ENCODE results near the gene MCEE.
A peak's percentile ranks its signal among the peaks of the same experiment; 100 is the strongest.
"Not testable (repeated sequence)": the region's sequence is repeated elsewhere in the genome, so short reads cannot be mapped to it uniquely, and the experiment has no call there.

The MCEE gene

DNA sequence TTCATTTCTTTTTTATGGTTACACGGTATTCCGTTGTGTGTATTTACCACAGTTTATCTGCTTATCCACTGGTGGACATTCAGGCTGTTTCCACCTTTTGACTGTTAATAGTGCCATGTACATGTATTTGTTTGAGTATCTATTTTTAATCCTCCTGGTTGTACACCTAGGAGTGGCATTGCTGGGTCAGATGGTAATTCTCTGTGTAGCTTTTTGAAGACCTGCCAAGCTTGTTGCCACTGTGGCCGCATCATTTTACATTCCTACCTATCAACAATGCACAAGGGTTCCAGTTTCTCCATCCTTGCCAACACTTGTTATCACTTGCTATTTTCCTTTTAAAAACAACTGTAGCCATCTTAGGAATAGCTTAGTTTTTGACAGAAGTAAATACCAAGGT, 13.8 kb upstream of the MCEE start:
- no peaks in the 10 kb centered on the region for H3K4me1 Mint-ChIP-seq
- no peak for ATAC-seq
- no peaks in the 10 kb centered on the region for H3K9me3 Mint-ChIP-seq
- DNase-seq: no peak
- peak overlapping the region; percentile 5 for H3K27ac Mint-ChIP-seq
- H3K36me3 Mint-ChIP-seq (ENCODE audit: low read depth): peaks cover 65% of the 10 kb centered on the region
- H3K4me3 Mint-ChIP-seq: no peak overlapping the region
- H3K27me3 Mint-ChIP-seq: no peaks in the 10 kb centered on the region

DNA sequence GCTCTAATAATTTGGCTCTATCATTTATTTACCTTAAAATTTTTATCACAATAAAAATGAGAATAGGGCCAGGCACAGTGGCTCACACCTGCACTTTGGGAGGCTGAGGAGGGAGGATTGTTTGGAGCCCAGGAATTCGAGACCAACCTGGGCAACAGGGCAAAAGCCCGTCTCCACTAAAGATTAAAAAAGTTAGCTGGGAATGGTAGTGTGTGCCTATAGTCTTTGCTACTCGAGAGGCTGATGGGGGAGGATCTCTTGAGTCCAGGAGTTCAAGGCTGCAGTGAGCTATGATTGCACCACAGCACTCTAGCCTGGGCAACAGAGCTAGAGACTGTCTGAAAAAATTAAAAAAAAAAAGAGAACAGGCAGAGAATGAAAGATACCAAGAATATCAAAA, 6.1 kb upstream of the MCEE start:
- no peaks in the 10 kb centered on the region for H3K4me1 Mint-ChIP-seq
- H3K36me3 Mint-ChIP-seq (ENCODE audit: low read depth): peaks cover 48% of the 10 kb centered on the region
- no peaks in the 10 kb centered on the region for H3K9me3 Mint-ChIP-seq
- DNase-seq: no peak
- ATAC-seq: no peak
- no peaks in the 10 kb centered on the region for H3K27me3 Mint-ChIP-seq
- H3K27ac Mint-ChIP-seq: no peak overlapping the region
- H3K4me3 Mint-ChIP-seq: no peak overlapping the region

DNA sequence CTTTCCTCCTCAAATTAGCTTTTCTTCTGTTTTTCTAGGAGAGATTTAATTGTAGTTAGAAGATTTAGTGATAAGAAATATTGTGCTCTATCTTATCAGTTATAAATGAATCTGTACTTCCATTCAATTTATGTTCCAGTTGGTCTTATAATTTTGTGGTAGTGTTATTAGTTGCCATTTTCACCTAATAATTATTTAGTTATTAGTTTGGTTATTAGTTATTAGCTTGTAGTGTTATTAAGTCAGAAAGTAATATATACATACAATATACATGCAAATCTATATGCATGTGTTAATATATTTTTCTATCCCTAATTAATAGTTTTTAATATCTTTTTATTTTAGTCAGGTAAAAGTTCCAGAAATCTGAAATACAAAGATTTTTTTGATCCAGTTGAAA, 3.6 kb upstream of the MCEE start:
- Mint-ChIP-seq H3K4me3 (no peak overlapping the region), H3K36me3 (ENCODE audit: low read depth) (peaks cover 27% of the 10 kb centered on the region), H3K27ac (no peak overlapping the region), H3K4me1 (peaks cover 10% of the 10 kb centered on the region), H3K9me3 (no peaks in the 10 kb centered on the region), H3K27me3 (no peaks in the 10 kb centered on the region)
- ATAC-seq (no peak), DNase-seq (no peak)

DNA sequence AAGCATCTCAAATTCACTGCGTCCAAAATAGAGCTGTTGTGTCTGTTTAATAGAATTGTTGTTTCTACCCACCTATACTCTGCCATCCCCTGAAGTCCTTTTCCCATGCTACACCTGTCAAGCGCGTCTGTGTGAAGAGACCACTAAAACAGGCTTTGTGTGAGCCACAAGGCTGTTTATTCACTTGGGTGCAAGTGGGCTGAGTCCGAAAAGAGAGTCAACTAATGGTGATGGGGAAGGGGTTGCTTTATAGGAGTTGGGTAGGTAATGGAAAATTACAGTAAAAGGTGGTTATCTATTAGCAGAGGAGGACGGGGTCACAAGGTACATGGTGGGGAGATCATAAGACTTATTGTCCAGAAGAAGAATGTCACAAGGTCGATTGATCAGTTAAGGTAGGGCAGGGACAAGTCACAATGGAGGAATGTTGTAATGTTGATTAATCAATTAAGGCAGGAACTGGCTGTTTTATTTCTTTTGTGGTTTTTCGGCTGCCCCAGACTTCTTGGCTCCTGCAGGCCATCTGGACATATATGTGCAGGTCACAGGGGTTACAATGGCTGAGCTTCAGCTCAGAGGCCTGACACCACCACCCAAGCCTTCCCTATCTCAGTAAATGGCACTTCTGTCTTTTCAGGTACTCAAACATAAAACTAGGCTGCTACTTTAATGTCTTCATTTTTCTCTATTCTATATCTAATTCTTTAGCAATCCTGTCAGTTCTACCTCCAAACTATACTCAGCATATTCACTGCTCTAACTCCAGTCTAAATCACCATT, 1.5 kb upstream of the MCEE start:
- H3K27me3 Mint-ChIP-seq, DNase-seq, H3K27ac Mint-ChIP-seq, H3K4me3 Mint-ChIP-seq, ATAC-seq, H3K9me3 Mint-ChIP-seq: not testable (repeated sequence)
- Mint-ChIP-seq H3K4me1 (peaks cover 20% of the 10 kb centered on the region), H3K36me3 (ENCODE audit: low read depth) (peaks cover 17% of the 10 kb centered on the region)

DNA sequence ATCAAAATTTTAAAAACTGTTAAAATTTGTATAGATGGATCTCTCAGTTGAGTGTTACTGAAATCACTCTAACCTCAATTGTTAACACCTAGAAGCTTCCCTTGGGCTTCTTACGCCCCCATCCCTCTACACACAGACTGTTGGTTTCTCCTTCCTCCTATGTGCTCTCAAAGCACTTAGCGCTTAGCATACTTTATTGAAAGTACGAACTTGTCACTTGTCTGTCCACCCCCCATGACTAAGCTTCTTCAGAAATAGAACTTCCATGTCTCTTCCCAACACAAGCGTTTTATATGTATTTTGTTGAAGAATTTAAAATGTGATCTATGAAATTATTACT, 846 bp upstream of the MCEE start:
- Mint-ChIP-seq H3K9me3 (no peaks in the 10 kb centered on the region), H3K27me3 (no peaks in the 10 kb centered on the region), H3K4me3 (no peak overlapping the region), H3K27ac (no peak overlapping the region), H3K4me1 (peaks cover 20% of the 10 kb centered on the region), H3K36me3 (ENCODE audit: low read depth) (peaks cover 12% of the 10 kb centered on the region)
- no peak for ATAC-seq
- DNase-seq: no peak

DNA sequence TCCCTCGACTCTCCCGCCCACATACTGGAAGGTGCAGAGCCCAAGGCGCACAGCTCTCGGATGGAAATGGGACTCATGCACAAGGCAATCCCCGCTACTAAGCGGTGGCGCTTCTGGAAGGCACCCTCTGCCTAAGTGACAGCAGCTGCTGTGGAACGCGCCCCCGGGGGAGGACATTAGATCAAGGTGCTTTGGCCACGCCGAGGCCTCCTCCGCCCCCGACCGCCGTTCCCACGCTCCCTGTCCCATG, 202 bp downstream of the MCEE start:
- Mint-ChIP-seq H3K9me3 (no peaks in the 10 kb centered on the region), H3K36me3 (ENCODE audit: low read depth) (peaks cover 8% of the 10 kb centered on the region), H3K4me3 (no peak overlapping the region), H3K27me3 (no peaks in the 10 kb centered on the region), H3K27ac (no peak overlapping the region), H3K4me1 (peaks cover 22% of the 10 kb centered on the region)
- DNase-seq: no peak
- ATAC-seq: peak; percentile 67

DNA sequence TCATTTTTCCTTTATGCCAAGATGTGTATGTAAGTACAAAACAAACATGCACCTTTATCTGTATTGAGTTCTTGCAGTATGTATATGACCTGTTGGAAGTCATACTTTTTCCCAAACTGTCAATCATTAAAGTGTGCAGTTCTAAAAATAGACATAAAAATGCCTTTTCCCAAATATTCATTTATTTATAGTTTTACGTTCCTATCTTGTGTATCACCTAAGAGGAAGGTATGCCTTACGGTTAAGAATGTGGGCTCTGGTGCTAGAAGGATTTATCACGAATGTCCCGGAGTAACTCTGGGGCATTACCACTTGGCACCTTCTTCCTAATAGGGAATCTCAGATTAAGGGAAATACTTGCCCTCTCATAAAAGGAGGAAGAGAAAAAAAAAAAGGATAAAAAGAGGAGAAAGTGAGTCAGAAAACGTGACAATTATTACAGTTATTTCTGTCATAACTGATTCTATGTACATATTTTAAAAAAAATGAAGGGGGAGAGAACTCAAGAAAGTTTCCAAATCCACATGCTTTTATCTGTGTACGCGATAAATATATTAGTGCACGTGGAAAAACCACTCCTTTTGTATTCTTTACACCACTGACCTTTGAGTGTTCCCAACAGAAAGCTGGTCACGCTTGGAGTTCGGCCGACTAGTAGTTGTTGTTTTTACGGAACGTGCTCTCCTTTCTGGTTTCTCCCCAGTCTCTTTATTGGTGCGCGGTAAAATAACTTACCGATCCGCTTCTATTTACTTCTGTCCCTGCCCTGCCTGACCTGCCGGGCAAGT, 721 bp downstream of the MCEE start:
- Mint-ChIP-seq H3K36me3 (ENCODE audit: low read depth) (peaks cover 4% of the 10 kb centered on the region), H3K4me1 (peaks cover 22% of the 10 kb centered on the region), H3K9me3 (no peaks in the 10 kb centered on the region), H3K27ac (no peak overlapping the region), H3K27me3 (no peaks in the 10 kb centered on the region), H3K4me3 (no peak overlapping the region)
- DNase-seq (no peak), ATAC-seq (no peak)

DNA sequence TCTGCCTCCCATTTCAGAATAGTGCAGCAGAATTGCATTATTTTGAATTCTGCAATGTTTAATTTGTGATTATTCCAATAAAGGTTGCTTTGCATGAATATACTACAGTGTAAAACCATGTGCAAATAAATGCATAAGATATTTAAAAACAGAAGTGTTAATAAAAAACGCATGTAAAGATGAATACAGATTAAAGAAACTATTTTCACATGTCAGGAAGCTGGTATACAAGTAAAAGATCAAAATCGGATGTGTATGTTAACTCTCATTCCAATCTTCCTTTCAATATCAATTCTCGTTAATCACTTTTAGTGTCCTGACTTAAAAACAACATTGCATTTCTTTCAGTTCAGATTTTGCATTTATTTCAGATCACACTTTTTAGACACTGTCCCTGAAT, 3.1 kb downstream of the MCEE start:
- ATAC-seq (no peak), DNase-seq (no peak)
- Mint-ChIP-seq H3K4me1 (peaks cover 22% of the 10 kb centered on the region), H3K27me3 (no peaks in the 10 kb centered on the region), H3K9me3 (peaks cover 4% of the 10 kb centered on the region), H3K36me3 (ENCODE audit: low read depth) (peaks cover 14% of the 10 kb centered on the region), H3K27ac (no peak overlapping the region), H3K4me3 (no peak overlapping the region)

DNA sequence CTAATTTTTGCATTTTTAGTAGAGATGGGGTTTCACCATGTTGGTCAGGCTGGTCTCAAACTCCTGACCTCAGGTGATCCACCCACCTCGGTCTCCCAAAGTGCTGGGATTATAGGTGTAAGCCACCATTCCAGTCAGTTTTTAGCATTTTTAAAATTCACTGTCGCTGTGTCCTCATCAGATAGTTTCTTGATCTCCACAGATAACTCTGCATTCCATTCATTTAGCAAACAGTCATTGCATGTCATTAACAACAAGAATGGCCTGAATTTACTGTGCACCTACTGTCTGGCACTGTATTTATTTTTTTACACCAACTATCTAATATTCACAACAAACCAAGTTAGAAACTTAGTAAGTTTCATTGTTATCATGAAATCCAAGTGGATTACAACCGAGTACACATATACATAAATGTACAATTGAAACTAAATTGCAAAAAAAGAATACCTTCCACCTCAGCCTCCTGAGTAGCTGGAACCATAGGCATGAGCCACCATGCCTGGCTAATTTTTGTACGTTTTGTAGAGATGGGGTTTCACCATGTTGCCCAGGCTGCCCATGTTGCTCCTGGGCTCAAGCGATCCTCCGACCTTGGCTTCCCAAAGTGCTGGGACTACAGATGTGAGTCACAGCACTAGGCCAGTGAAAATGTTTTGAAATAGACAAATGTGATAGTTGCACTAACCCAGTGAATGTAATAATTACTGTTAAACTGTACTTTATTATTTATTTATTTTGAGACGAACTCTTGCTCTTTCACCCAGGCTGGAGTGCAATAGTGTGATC, 4.3 kb downstream of the MCEE start:
- Mint-ChIP-seq H3K9me3 (peaks cover 4% of the 10 kb centered on the region), H3K4me3 (no peak overlapping the region), H3K27me3 (no peaks in the 10 kb centered on the region), H3K27ac (no peak overlapping the region), H3K4me1 (peaks cover 22% of the 10 kb centered on the region), H3K36me3 (ENCODE audit: low read depth) (peaks cover 14% of the 10 kb centered on the region)
- DNase-seq (no peak), ATAC-seq (no peak)

DNA sequence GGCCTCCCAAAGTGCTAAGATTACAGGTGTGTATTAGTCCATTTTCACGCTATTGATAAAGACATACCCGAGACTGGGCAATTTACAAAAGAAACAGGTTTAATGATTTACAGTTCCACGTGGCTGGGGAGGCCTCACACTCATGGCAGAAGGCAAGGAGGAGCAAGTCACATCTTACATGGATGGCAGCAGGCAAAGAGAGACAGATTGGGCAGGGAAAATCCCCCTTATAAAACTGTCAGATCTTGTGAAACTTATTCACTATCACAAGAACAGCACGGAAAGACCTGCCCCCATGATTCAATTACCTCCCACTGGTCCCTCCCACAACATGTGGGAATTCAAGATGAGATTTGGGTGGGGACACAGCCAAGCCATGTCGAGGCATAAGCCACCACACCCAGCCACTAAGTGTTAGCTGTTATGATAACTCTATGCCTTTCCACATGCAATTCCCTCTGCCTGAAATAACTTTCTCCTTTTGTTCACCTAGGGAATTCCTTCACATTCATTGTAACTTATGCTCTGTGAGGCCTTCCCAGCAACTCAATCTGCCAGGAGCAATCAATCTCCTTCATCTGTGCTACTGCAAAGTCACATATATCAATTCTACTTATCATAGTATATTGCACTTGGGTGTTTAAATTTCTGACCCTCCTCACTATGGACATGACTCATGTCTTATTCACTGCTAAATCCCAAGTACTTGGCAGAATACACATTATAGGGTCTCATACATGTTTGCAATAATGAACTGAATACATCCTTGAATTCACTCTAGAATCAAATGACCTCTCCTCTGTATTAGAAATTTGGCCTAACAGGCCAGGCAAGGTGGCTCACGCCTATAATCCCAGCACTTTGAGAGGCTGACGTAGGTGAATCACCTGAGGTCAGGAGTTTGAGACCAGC, 7.4 kb downstream of the MCEE start:
- ATAC-seq (no peak), DNase-seq (no peak)
- no peaks in the 10 kb centered on the region for H3K27me3 Mint-ChIP-seq
- peaks cover 6% of the 10 kb centered on the region for H3K4me1 Mint-ChIP-seq
- H3K9me3 Mint-ChIP-seq: peaks cover 4% of the 10 kb centered on the region
- peaks cover 20% of the 10 kb centered on the region for H3K36me3 Mint-ChIP-seq (ENCODE audit: low read depth)
- no peak overlapping the region for H3K4me3 Mint-ChIP-seq
- no peak overlapping the region for H3K27ac Mint-ChIP-seq

DNA sequence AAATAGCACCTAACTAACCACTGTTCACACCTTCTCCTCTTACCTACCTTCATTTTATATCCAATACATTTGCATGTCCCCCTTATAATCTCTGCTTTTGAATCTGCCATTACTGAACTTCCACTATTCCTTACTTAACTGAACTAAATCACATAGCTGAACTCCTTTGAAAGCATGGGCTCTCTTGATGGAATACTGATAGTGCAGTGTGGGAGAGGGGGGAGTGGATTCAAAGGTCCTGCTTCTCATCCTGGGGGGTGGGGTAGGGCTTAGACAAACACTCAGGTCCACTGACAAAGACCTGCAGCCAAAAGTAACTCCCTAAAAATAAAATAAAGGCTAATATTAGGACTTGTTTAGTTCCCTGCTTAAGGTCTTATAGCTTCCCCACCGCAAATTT, 8.6 kb downstream of the MCEE start:
- Mint-ChIP-seq H3K27ac (no peak overlapping the region), H3K4me3 (no peak overlapping the region), H3K36me3 (ENCODE audit: low read depth) (peaks cover 24% of the 10 kb centered on the region), H3K27me3 (no peaks in the 10 kb centered on the region), H3K9me3 (peaks cover 4% of the 10 kb centered on the region), H3K4me1 (peaks cover 2% of the 10 kb centered on the region)
- no peak for DNase-seq
- ATAC-seq: no peak

DNA sequence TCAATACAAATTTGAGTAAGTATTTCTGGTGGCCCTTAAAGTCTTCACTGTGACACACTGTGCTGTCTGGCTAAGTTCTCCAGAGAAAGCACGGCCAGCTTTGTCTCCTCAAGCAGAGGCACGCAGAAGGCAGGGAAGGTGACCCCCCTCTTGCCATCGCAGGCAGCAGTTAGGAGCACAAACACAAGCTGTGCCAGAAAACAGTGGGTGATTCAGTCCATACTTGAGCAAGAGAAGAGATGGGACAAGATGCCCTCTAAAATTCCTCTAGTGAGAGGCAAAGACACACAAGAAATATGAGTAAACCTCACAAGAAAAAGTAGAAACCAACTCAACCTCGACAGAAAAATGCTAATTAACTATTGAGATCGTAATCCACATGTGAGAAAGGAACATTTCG, 9.8 kb downstream of the MCEE start:
- ATAC-seq (no peak), DNase-seq (no peak)
- Mint-ChIP-seq H3K4me1 (no peaks in the 10 kb centered on the region), H3K36me3 (ENCODE audit: low read depth) (peaks cover 28% of the 10 kb centered on the region), H3K9me3 (peaks cover 4% of the 10 kb centered on the region), H3K4me3 (no peak overlapping the region), H3K27me3 (no peaks in the 10 kb centered on the region), H3K27ac (no peak overlapping the region)

DNA sequence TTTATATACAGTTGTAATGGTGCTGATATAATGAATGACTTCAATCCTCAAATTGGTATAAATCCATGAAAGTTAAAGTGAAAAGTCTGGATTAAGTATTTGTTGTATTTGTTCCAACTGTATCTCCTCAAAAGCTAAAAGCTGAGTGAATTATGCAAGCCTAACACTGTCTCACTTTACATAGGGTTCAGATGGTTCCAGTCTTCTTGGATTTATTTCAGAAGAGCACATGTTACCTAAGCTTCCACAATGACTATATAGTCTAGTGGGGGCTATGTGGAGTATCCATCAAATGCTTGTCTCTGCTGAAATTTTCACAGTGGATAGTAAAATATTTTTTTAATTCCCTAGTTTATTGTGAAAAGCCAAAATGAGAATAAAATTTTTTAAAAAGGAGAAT, 13.0 kb downstream of the MCEE start:
- H3K4me1 Mint-ChIP-seq: no peaks in the 10 kb centered on the region
- no peaks in the 10 kb centered on the region for H3K9me3 Mint-ChIP-seq
- H3K36me3 Mint-ChIP-seq (ENCODE audit: low read depth): peaks cover 25% of the 10 kb centered on the region
- ATAC-seq: no peak
- no peak for DNase-seq
- no peaks in the 10 kb centered on the region for H3K27me3 Mint-ChIP-seq
- no peak overlapping the region for H3K4me3 Mint-ChIP-seq
- H3K27ac Mint-ChIP-seq: no peak overlapping the region

DNA sequence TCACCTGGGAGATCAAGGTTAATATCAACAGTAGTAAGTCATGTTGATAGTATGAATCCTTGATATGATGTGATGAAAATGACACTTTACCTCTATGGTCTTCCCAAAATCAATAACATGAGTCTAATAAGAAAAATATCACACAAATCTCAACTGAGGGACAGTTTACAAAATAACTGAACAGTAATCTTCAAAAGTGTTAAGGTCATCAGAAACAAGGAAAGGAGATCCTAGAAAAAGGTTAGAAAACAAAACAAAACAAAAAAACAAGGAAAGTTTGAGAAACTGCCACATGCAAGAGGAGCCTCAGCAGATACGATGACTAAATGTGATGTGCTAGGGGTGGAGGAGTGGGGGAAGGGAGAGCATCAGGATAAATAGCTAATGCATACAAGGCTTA, 16.2 kb downstream of the MCEE start:
- no peaks in the 10 kb centered on the region for H3K9me3 Mint-ChIP-seq
- DNase-seq (no peak), ATAC-seq (no peak)
- no peaks in the 10 kb centered on the region for H3K27me3 Mint-ChIP-seq
- H3K4me3 Mint-ChIP-seq: no peak overlapping the region
- H3K27ac Mint-ChIP-seq: no peak overlapping the region
- H3K4me1 Mint-ChIP-seq: no peaks in the 10 kb centered on the region
- peaks cover 20% of the 10 kb centered on the region for H3K36me3 Mint-ChIP-seq (ENCODE audit: low read depth)

All from activated naive CD8-positive, alpha-beta T cell treated with anti-CD3 and anti-CD28 coated beads, Interleukin-2, amount 50 U/mL, for 24 hours (primary cell).